ENCODE data around the gene FRG2B.
"Not testable (repeated sequence)": the region's sequence is repeated elsewhere in the genome, so short reads cannot be mapped to it uniquely, and the experiment has no call there.

The FRG2B gene

DNA sequence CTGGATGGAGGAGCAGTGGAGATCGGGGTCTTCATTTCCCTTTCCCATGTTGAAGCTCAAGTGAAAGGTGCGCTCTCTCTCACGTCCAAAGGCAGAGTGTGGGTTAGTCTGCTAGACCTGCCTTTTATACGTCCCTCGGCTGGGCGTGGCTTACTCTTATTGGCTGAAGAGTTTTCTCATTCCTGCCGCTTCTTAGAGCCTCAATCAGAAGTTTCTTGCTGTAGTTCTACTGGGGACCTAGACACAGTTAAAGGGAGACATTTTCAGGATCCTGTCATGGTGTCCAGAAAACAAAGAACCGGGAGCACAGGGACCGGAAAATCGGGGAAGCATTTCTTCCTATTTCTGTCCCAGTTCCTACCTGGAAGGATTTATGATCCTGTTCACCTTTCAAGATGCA, at the start of gene FRG2B:
FRG2B (minus strand) TSS at position 101 of the 400 bp plus-strand sequence; CDS start at position 48, 53 bp downstream.
- DNase-seq = not testable (repeated sequence)

DNA sequence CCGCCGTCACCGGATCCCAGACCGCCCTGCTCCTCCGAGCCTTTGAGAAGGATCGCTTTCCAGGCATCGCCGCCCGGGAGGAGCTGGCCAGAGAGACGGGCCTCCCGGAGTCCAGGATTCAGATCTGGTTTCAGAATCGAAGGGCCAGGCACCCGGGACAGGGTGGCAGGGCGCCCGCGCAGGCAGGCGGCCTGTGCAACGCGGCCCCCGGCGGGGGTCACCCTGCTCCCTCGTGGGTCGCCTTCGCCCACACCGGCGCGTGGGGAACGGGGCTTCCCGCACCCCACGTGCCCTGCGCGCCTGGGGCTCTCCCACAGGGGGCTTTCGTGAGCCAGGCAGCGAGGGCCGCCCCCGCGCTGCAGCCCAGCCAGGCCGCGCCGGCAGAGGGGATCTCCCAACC, 40.9 kb upstream of the FRG2B start:
- DNase-seq = not testable (repeated sequence)

DNA sequence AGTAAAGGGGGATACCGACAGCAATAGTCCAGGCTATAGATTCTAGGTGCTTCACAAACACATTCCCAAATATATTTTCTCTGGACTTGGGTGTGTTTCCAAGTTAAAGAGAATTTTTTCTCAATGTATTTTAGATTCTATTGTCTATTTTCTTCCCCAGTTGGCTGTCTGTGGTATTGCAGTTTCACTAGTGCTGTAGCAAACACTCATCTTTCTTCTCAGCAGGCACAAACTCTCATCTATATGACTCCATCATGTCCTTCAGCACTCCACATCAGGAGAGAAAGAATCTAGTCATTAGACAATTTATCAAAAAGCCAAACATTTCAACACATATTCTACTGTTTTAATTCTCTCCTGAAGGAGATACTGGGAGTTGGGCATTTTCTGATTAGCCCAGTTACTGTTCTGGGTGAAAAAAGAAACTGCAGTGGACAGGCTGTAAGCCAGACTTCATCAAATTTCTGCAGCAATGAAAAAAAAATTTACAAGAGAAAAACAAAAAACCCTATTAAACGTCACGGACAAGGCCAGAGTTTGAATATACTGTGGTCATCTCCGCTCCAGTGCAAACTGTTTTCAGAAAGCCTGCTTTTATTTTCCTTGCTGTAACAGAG, 37.1 kb upstream of the FRG2B start:
- not testable (repeated sequence) for DNase-seq

DNA sequence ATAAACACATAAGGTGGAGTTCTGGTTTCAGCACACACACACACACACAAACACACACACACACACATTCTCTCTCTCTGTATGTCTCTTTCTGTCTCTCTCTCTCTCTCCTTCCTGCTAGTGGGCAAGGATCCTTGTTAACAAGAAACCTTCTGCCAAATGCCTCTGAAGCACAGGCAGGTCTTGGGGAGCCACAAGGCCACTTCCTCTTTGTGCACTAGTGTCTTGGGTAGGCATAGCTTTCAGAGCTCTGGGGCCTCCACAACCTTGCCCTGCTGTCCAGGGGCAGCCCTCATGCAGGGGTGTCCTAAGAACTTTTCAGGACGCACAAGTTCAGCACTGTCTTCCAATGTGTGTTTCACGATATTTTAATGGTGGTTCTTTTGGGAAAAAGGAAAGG, 34.5 kb upstream of the FRG2B start:
- not testable (repeated sequence) for DNase-seq

DNA sequence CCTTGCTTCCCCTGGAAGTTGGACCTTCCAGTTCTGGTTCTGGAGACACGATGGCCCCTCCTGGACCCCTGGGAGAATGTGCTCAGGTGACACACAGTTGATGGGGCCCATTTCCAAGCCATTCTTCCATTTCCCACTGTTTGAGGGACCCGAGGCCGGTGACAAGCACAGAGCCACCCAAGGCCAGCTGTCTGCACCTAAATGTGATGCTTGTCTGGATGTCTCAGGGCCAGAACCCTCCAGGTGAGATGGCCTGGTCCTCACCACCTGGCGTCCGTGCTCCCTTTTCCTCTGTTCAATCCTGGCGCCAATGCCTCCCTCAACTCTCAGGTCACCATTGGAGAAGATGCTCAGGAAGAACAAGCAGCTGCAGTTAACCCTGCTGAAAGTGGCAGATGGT, 33.9 kb upstream of the FRG2B start:
- not testable (repeated sequence) for DNase-seq

DNA sequence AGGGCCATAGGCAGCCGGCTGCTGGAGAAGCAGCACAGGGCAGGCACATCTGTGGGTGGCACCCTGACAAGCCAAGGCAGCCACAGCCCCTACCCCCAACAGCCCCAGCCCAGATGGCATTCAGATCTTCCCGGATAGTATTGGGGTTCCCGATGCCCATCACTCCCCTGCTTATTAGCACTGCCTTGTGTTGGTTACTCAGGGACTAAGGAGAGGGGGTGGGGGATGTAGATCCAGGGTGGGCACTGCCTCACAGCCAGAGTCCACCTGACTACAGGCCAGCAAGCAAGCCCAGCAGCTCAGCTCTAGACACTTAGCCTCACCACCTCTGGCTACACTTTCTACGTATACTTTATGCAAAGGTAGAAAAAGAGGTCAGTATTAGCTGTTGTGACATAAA, 30.7 kb upstream of the FRG2B start:
- not testable (repeated sequence) for DNase-seq

DNA sequence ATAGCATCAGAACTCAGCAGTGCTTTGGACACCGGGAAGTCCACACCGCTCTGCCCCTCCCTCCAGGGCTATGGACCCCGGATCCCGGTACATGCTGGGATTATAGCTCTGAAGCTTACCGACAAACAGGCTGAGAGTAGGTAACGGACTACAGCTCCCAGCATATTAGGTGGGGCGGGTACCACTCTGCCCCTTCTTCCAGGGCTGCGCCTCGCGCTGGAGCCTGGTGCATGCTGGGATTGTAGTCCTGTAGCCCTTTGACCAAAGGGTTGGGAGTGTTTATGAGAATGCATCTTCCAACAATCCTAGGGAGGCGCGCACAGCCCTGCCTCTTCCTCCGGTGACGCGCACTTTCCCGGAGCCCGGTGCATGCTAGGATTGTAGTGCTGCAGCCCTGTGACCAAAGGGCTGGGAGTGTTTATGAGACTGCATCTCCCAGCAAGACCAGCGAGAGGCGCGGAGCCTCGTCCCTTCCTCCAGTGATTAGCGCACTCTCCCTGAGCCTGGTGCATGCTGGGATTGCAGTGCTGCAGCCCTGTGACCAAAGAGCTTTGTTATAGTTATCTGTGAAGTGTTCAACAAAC, 22.4 kb upstream of the FRG2B start:
- DNase-seq = not testable (repeated sequence)

DNA sequence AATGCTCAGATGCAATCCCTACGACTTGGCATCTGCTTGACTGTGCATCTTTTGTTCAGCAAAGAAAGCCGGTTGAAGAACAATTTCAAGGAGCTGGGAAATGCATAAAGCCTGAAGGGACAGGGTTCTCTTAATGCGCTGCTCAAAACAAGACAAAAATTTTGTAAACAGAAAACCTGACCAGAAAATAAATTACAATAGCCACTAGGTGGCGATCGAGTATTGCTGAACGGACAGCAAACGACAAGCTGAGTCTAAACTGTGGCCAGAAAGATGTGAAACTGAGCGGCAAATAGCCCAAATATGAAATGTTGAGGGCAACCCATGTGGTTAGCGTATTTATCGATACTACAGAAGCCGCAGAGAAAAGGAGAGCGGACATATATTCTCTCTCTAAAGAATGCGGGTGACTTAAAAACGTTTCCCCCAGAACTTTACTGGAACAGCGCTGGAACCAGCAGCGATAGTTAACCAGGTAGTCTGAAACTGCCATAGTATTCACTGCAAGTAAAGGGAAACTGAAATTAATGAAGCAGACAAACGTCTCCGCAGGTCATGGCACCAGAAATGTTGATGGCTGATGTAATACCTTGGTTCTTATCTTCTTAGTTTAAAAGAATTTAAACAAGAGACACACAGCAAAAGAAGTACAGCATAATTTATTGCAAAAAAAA, 20.6 kb upstream of the FRG2B start:
- DNase-seq = not testable (repeated sequence)

DNA sequence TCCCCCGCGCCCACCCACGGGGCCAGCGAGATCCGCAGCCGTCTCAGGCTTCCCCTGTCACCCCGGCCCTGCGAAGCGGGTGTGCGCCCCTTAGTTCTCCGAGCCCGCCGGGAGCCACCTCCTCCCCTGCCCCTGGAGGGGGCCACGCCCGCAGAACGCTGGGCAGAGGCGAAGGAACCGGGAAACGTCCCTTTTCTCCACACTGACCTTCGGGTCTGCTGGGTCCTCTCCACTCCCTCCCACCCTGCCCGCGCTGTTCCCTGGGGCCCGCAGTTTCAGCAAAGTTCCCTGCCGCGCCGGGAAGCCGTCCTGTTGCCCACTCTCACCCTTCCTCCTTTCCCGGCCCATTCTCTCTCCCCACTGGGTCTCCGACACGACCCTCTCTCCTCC, 11.2 kb upstream of the FRG2B start:
- DNase-seq = not testable (repeated sequence)

DNA sequence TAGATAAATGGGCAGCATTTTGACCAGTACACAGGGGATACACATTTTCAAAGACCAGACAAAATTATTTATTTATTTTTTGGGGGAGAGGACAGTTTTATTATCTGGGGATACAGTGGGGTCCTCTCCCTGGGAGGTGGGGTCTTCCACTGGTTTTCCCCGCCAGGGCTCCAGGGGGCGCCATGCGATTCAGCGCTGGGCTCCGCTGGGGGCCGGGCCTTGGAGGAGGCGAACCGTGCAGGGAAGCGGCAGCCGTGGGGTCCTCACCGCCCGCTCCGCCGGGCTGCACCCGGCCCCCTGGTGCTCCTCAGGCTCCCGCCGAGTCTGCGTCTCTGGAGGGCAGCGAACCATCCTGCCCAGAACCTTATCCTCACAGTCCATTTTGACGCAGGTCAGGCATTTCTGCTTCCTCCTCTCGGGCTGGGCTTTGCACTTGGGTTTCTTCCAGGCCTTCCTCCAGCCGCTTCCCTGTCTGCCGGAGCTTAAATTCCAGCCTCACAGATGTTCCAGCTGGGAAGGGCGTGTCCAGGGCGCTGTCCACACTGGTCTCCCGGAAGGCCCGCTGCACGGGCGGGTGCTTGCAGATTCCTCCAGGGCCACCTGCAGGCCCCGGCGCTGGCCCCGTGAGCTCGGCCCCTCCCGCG, 10.7 kb upstream of the FRG2B start:
- not testable (repeated sequence) for DNase-seq

DNA sequence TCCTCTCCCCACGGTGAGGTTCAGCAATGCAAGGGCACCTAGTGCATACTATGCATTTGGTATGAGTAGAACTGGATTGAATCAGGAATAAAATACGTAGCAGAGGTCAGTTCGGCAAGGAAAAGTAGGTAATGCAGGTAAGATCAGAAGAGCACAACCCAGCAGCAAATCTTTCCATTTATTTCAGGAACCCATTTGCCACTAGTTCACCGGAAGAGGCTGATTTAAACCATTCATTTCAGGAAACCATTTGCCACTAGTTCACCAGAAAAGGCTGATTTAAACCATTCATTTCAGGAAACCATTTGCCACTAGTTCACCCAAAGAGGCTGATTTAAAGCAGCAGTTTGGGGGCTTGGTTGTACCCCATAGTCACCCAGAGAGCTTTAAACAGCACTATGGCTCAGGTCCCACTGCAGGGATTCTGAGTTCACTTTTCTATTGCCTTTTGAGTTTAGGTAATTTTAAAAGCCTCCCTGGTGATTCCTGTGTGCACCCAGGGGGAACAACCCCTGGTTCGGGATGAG, 4.2 kb upstream of the FRG2B start:
- DNase-seq = not testable (repeated sequence)

DNA sequence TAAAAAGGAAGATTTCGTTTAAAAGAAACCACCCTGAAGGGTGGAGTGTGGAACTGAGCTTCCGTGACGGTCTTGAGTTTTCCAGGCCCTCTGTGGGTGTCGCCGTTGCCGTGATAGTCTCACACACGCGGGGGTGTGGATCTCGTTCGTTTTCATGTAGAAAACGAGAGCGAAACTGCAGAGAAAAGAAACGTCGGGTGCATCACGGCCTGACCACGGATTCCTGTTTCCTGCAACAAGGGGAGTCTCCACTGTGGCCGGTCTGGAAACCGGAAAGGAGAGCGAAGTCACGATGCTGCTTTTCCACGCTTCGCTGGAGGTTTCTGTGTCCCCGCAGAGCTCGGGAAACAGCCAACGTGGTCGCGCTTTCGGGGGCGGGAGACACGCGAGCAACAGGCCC, 4.1 kb downstream of the FRG2B start:
- DNase-seq = not testable (repeated sequence)

DNA sequence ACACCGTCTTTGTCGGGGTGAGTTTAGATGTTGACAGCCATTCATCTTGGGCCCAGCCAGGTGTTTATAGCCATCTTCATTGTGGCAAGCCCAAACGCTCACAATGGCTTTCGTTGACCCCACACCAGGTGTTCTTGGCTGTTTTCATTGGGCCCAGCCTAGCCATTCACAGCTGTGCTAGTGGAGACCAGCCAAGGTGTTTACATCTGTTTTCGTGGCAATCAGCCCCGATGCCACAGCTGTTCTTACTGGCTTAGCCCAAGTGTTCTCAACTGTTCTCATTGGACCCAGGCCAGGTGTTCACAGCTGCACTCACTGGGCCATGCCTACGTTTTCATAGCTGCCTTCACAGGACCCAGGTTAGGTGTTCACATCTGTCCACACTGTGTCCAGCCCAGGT, 7.7 kb downstream of the FRG2B start:
- DNase-seq = no peak

DNA sequence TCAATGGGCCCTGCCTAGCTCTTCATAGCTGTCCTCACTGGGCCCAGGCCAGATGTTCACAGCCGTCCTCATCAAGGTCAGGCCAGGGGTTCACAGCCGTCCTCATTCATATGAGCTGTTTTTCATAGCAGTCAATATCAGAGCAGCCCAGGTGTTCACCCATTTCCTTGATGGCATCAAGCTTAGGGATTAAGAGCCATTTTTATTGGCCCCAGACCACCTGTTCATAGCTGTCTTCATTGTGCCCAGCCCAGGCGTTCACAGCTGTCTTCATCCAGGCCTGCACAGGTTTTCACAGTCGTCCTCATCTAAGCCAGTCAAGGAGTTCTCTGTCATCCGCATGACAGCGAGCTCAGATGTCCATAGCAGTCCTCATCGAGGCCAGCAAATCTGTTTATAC, 9.4 kb downstream of the FRG2B start:
- no peak for DNase-seq

DNA sequence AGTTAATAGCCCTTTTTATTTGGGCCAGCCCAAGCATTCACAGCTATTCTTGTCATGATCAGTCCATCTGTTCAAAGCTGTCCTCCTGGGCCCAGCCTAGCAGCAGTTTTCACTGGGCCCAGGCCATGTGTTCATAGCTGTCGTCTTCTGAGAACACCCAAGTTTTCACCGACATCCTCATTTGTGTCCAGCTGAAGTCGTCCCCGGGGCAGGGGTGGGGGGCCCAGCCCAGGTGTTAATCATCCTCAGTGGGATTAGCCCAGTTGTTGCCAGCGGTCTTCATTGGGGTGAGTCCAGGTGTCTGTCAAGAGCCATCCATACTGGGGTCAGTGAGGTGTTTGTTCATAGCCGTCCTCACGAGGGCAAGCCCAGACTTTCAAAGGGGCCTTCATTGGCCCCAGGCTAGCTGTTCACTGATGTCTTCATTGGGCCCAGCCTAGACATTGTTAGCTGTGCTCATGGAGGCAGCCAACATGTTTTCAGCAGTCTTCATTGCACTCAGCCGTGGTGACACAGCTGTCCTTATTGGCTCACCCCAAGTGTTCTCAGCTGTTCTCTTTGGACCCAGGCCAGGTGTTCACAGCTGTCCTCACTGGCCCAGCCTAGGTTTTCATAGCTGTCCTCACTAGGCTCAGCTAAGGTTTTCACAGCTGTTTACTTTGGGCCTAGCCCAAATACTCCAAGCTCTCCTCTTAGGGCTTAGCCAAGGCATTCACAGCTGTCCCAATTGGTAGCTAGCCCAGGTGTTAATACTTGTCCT, 10.0 kb downstream of the FRG2B start:
- no peak for DNase-seq

DNA sequence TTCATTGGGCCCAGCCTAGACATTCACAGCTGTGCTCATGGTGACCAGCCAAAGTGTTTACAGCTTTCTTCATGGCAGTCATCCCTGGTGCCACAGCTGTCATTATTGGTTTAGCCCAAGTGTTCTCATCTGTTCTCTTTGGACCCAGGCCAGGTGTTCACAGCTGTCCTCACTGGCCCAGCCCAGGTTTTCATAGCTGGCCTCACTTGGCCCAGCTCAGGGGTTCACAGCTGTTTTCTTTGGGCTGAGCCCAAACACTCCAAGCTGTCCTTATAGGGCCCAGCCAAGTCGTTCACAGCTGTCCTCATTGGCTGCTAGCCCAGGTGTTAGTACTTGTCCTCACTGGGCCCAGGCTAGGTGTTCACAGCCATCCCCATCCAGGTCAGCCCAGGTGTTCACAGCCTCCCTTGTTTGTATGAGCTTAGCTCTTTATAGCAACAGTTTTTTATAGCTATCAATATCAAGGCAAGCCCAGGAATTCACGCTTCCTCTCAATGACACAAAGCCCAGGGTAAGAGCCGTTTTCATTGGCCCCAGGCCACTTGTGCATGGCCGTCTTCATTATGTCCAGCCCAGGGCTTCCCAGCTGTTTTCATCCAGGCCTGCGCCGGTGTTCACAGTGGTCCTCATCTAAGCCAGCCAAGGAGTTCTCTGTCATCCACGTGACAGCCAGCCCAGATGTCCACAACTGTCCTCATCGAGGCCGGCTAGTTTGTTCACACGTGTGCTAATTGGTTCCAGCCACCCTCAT, 11.6 kb downstream of the FRG2B start:
- DNase-seq = no peak

DNA sequence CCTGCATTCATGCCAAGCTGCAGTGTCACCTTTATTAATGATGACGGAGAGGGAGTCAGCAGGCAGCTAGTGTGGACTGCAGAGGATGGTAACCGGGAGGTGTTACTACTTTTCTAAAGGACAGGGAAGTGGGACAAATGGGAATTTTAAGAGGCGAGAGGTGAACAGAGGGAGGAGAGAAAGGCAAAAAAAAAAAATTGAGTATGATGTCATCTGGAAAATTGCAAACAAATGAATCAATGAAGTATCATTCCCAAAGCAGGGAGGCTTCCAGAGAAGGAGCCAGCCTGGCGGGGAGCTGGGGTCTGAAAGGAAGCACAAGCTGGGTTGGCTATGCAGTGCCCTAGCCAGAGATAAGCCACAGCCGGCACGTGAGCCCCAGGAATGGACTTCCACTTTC, 12.9 kb downstream of the FRG2B start:
- DNase-seq = no peak

DNA sequence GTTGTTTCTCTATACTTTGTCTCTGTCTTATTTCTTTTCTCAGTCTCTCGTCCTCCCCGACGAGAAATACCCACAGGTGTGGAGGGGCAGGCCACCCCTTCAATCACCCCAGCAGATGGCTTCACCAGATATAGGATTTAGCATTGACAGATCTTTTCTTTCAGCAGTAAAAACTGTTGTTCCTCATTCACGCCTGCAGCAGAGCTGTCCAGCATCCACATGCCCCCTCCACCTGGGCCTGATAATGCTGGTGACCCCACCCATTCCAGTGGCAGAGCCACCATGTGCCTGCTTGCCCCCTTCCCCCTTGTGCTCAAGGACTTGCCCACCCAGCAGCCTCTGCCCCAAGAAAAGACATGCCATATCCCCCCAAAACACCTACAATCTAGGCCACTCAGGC, 15.5 kb downstream of the FRG2B start:
- DNase-seq = no peak

DNA sequence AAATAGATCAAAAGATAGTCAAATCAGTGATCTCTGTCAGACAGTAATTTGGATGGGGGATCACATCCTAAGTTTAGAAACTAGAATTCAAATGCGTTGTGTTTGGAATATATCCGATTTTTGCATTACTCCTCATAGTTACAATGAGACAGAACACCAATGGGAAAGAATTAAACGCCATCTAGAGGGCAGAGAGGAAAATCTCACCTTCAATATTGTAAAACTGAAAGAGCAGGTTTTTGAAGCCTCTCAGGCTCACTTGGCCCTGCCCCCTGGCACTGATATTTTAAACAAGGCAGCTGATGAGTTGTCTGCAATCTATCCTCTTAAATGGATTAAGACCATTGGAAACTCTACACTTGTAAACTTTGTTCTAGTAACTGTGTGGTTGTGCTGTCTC, 17.7 kb downstream of the FRG2B start:
- peak; percentile 19 for DNase-seq

DNA sequence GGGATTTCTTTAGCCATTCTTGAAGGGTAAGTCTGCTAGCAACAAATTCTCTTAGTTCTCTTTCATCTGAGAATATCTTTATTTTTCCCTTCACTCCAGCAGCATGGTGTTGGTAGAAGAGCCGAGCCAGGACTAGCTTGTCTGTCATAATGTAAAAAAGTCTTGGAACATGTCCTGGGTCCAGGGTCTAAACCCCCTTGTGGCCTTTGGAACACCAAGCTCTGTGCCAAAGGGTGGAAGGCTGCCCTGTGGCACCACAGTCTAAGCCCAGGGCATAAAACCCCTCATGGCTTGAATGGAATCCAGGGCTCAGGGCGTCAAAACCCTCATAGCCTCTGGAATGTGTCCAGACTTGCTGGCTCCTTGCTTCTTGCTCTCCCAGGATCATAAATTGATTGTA, 23.2 kb downstream of the FRG2B start:
- not testable (repeated sequence) for DNase-seq

DNA sequence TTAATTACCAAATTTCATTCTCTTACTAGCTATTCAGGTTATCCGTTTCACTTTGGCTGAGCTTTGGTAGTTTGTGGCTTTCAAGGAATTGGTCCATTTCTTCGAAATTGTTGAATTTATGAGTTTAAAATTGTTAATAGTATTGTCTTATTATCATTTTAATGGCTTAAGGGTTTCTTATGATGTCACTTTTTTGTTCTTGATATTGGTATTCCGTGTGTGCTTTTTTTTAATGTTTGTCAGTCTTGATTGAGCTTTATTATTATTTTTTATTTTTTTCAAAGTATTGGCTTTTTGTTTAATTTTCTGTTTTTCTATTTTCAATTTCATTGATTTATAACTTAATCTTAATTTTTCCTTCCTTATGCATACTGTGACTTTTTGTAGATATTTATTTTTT, 25.9 kb downstream of the FRG2B start:
- no peak for DNase-seq

DNA sequence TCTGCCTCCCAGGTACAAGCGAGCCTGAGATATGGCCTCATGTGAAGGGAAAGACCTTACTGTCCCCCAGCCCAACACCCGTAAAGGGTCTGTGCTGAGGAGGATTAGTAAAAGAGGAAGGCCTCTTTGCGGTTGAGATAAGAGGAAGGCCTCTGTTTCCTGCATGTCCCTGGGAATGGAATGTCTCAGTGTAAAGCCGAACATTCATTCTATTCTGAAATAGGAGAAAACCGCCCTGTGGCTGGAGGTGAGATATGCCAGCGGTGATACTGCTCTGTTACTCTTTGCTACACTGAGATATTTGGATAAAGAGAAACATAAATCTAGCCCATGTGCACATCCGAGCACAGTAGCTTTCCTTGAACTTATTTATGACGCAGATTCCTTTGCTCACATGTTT, 26.7 kb downstream of the FRG2B start:
- DNase-seq = not testable (repeated sequence)

Measured in inflammatory macrophage treated with lipopolysaccharide for 4 hours (primary cell).